Liver (tissue), 9 donors: ENCODE results near the gene PRRT3. TPM values are rescaled to one million over a fixed set of nuclear protein-coding genes. Genes with fewer than 3 reads are reported as not detected.

Experiments used
- DNase-seq: peaks from one replicate; pipeline ENCODE4 v3.0.0-alpha.2; 2017; ENCODE audit warnings: low spot score
- H3K27ac ChIP-seq, 2 donors: one replicate each; pipeline ENCODE4 v1.7.0; 2013; ENCODE audit warnings: inconsistent platforms in 2 of 2, low read length in 2 of 2, control low read depth in 1 of 2, low read depth in 1 of 2, mild to moderate bottlenecking in 1 of 2
- H3K27me3 ChIP-seq, 4 donors: one replicate each; pipeline versions ENCODE4 v1.6.1 to v1.7.0; 2013; ENCODE audit warnings: low read length in 3 of 4, inconsistent platforms in 1 of 4, mild to moderate bottlenecking in 1 of 4, moderate library complexity in 1 of 4; ENCODE audit not compliant: control insufficient read depth in 4 of 4, insufficient read depth in 4 of 4
- H3K36me3 ChIP-seq, 4 donors: one replicate each; pipeline versions ENCODE4 v1.6.1 to v1.7.0; 2013; ENCODE audit warnings: low read length in 3 of 4, mild to moderate bottlenecking in 3 of 4, low read depth in 1 of 4, moderate library complexity in 1 of 4; ENCODE audit not compliant: control insufficient read depth in 4 of 4, insufficient read depth in 3 of 4
- H3K4me1 ChIP-seq, 4 donors: one replicate each; pipeline versions ENCODE4 v1.6.1 to v1.7.0; 2013; ENCODE audit warnings: low read length in 3 of 4, mild to moderate bottlenecking in 3 of 4, moderate library complexity in 1 of 4; ENCODE audit not compliant: control insufficient read depth in 4 of 4, insufficient read depth in 4 of 4
- H3K4me3 ChIP-seq, 3 donors: one replicate each; pipeline versions ENCODE4 v1.6.1 to v1.7.0; 2013; ENCODE audit warnings: low read length in 3 of 3, control low read depth in 1 of 3, low read depth in 1 of 3, mild to moderate bottlenecking in 1 of 3
- H3K9ac ChIP-seq, 2 donors: one replicate each; pipeline ENCODE4 v1.7.0; 2013; ENCODE audit warnings: low read length in 2 of 2, mild to moderate bottlenecking in 2 of 2, moderate library complexity in 2 of 2, control low read depth in 1 of 2, low read depth in 1 of 2
- H3K9me3 ChIP-seq, 4 donors: one replicate each; pipeline versions ENCODE4 v1.6.1 to v1.7.0; 2013; ENCODE audit warnings: low read length in 3 of 4; ENCODE audit not compliant: control insufficient read depth in 4 of 4
- EGR1 ChIP-seq, 2 donors: IDR thresholded peaks; 2 replicates each; pipeline ENCODE4 v1.6.1; 2016 to 2018; ENCODE audit warnings: antibody characterized with exemption in 2 of 2, low read depth in 2 of 2
- FOXA1 ChIP-seq: IDR thresholded peaks from 2 replicates; pipeline ENCODE4 v1.6.1; 2016; ENCODE audit warnings: antibody characterized with exemption
- FOXA2 ChIP-seq: IDR thresholded peaks from 2 replicates; pipeline ENCODE4 v1.6.1; 2016; ENCODE audit warnings: antibody characterized with exemption
- GABPA ChIP-seq, 2 donors: IDR thresholded peaks in 1 of 2; conservative IDR thresholded peaks in 1 of 2; 2 replicates each; pipeline ENCODE4 v1.6.1; 2016; ENCODE audit warnings: antibody characterized with exemption in 2 of 2, mild to moderate bottlenecking in 1 of 2, moderate library complexity in 1 of 2
- HNF4A ChIP-seq, 2 donors: conservative IDR thresholded peaks; 2 replicates each; pipeline ENCODE4 v1.6.1; 2016; ENCODE audit warnings: antibody characterized with exemption in 2 of 2, mild to moderate bottlenecking in 2 of 2
- HNF4G ChIP-seq: IDR thresholded peaks from 2 replicates; pipeline ENCODE4 v1.6.1; 2016; ENCODE audit warnings: antibody characterized with exemption
- JUND ChIP-seq, 2 donors: IDR thresholded peaks; 2 replicates each; pipeline ENCODE4 v1.6.1; 2016; ENCODE audit warnings: antibody characterized with exemption in 2 of 2
- MAX ChIP-seq: IDR thresholded peaks from 2 replicates; pipeline ENCODE4 v1.6.1; 2016; ENCODE audit warnings: antibody characterized with exemption
- NR2F2 ChIP-seq: IDR thresholded peaks from 2 replicates; pipeline ENCODE4 v1.6.1; 2016; ENCODE audit warnings: antibody characterized with exemption
- RAD21 ChIP-seq, 2 donors: IDR thresholded peaks; 2 replicates each; pipeline ENCODE4 v1.6.1; 2016; ENCODE audit warnings: antibody characterized with exemption in 2 of 2, mild to moderate bottlenecking in 2 of 2
- RXRA ChIP-seq, 2 donors: IDR thresholded peaks; 2 replicates each; pipeline ENCODE4 v1.6.1; 2017 to 2018; ENCODE audit warnings: antibody characterized with exemption in 2 of 2, mild to moderate bottlenecking in 1 of 2
- SP1 ChIP-seq: IDR thresholded peaks from 2 replicates; pipeline ENCODE4 v1.6.1; 2018; ENCODE audit warnings: antibody characterized with exemption, mild to moderate bottlenecking
- TAF1 ChIP-seq: conservative IDR thresholded peaks from 2 replicates; pipeline ENCODE4 v1.6.1; 2016; ENCODE audit warnings: antibody characterized with exemption, mild to moderate bottlenecking
- YY1 ChIP-seq: IDR thresholded peaks from 2 replicates; pipeline ENCODE4 v1.6.1; 2016; ENCODE audit warnings: antibody characterized with exemption, mild to moderate bottlenecking
- WGBS: extraction: QIAGEN DNeasy Blood & Tissue Kit; methylation state at CpG from one replicate; pipeline ENCODE4 v1.1.7; 2013; 5-methylcytosine and 5-hydroxymethylcytosine counted together
- polyA plus RNA-seq, 2 donors: library from polyadenylated mRNA; stranded (reverse) in 1 of 2; unstranded in 1 of 2; fragments of 200-250 nt in 1 of 2; fragments of >200 nt in 1 of 2; fragmentation: Nextera tagmentation in 1 of 2; extraction: Ambion mirVana in 1 of 2; gene quantifications; one replicate each; pipeline versions ENCODE4 v1.2.1 to v1.2.3, GENCODE V29; 2013 to 2015
- total RNA-seq, 2 donors: library from RNA; depleted of rRNA; stranded (reverse); fragments of >200 nt; gene quantifications; one replicate each; pipeline ENCODE4 v1.2.3, GENCODE V29; 2014
- TF ChIP-seq, protein P1 (sequence below): IDR thresholded peaks from 2 replicates; pipeline ENCODE4 v1.6.1; 2016; ENCODE audit warnings: antibody characterized with exemption
- TF ChIP-seq, protein P2 (sequence below): fragments of 150-350 bp; IDR thresholded peaks from 2 replicates; pipeline ENCODE4 v1.5.1; 2017; ENCODE audit warnings: improper control_type of control experiment, low read depth, low read length; ENCODE audit not compliant: missing input control
- TF ChIP-seq, protein P3 (sequence below): IDR thresholded peaks from 2 replicates; pipeline ENCODE4 v1.6.1; 2016; ENCODE audit warnings: antibody characterized with exemption
- TF ChIP-seq, protein P4 (sequence below): IDR thresholded peaks from 2 replicates; pipeline ENCODE4 v1.6.1; 2016; ENCODE audit warnings: antibody characterized with exemption, mild to moderate bottlenecking
- donor health status: healthy.
- donor health status: healthy.
- donor health status: healthy.
- donor health status: healthy.
- donor health status: healthy.

PRRT3 gene
- total and polyA plus RNA-seq, 4 donors = 0.14 to 0.79 (median 0.24) TPM

- DNase-seq = no peak
- no peak overlapping the region for H3K9ac ChIP-seq
- no peaks in the 10 kb centered on the region for H3K9me3 ChIP-seq
- peaks cover 0 to 3% (median 0%) of the 10 kb centered on the region in 4 donors for H3K27me3 ChIP-seq
- WGBS = 92% methylated on average over 3 of the region's 3 CpGs
- H3K4me1 ChIP-seq = peaks cover 6 to 25% (median 18%) of the 10 kb centered on the region in 4 donors
- no peak overlapping the region for H3K4me3 ChIP-seq
- no peak overlapping the region for H3K27ac ChIP-seq
- TF ChIP-seq HNF4G (no peak), RAD21 (IDR thresholded peaks at IDR 0.05) (no peak), MAX (no peak), EGR1 (IDR thresholded peaks at IDR 0.05; ENCODE audit: low read depth in 2 of 2) (no peak), HNF4A (conservative IDR thresholded peaks at IDR 0.05) (no peak), GABPA (IDR thresholded peaks at IDR 0.05 in 1 of 2, conservative IDR thresholded peaks at IDR 0.05 in 1 of 2) (no peak), YY1 (no peak), NR2F2 (no peak), JUND (IDR thresholded peaks at IDR 0.05) (no peak), SP1 (no peak), TAF1 (no peak), FOXA1 (no peak), RXRA (IDR thresholded peaks at IDR 0.05) (no peak), FOXA2 (no peak)
- TF ChIP-seq, protein P1, sequence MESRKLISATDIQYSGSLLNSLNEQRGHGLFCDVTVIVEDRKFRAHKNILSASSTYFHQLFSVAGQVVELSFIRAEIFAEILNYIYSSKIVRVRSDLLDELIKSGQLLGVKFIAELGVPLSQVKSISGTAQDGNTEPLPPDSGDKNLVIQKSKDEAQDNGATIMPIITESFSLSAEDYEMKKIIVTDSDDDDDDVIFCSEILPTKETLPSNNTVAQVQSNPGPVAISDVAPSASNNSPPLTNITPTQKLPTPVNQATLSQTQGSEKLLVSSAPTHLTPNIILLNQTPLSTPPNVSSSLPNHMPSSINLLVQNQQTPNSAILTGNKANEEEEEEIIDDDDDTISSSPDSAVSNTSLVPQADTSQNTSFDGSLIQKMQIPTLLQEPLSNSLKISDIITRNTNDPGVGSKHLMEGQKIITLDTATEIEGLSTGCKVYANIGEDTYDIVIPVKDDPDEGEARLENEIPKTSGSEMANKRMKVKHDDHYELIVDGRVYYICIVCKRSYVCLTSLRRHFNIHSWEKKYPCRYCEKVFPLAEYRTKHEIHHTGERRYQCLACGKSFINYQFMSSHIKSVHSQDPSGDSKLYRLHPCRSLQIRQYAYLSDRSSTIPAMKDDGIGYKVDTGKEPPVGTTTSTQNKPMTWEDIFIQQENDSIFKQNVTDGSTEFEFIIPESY = no peak
- TF ChIP-seq, protein P2, sequence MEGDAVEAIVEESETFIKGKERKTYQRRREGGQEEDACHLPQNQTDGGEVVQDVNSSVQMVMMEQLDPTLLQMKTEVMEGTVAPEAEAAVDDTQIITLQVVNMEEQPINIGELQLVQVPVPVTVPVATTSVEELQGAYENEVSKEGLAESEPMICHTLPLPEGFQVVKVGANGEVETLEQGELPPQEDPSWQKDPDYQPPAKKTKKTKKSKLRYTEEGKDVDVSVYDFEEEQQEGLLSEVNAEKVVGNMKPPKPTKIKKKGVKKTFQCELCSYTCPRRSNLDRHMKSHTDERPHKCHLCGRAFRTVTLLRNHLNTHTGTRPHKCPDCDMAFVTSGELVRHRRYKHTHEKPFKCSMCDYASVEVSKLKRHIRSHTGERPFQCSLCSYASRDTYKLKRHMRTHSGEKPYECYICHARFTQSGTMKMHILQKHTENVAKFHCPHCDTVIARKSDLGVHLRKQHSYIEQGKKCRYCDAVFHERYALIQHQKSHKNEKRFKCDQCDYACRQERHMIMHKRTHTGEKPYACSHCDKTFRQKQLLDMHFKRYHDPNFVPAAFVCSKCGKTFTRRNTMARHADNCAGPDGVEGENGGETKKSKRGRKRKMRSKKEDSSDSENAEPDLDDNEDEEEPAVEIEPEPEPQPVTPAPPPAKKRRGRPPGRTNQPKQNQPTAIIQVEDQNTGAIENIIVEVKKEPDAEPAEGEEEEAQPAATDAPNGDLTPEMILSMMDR = no peak
- TF ChIP-seq, protein P3, sequence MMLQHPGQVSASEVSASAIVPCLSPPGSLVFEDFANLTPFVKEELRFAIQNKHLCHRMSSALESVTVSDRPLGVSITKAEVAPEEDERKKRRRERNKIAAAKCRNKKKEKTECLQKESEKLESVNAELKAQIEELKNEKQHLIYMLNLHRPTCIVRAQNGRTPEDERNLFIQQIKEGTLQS = no peak
- TF ChIP-seq, protein P4, sequence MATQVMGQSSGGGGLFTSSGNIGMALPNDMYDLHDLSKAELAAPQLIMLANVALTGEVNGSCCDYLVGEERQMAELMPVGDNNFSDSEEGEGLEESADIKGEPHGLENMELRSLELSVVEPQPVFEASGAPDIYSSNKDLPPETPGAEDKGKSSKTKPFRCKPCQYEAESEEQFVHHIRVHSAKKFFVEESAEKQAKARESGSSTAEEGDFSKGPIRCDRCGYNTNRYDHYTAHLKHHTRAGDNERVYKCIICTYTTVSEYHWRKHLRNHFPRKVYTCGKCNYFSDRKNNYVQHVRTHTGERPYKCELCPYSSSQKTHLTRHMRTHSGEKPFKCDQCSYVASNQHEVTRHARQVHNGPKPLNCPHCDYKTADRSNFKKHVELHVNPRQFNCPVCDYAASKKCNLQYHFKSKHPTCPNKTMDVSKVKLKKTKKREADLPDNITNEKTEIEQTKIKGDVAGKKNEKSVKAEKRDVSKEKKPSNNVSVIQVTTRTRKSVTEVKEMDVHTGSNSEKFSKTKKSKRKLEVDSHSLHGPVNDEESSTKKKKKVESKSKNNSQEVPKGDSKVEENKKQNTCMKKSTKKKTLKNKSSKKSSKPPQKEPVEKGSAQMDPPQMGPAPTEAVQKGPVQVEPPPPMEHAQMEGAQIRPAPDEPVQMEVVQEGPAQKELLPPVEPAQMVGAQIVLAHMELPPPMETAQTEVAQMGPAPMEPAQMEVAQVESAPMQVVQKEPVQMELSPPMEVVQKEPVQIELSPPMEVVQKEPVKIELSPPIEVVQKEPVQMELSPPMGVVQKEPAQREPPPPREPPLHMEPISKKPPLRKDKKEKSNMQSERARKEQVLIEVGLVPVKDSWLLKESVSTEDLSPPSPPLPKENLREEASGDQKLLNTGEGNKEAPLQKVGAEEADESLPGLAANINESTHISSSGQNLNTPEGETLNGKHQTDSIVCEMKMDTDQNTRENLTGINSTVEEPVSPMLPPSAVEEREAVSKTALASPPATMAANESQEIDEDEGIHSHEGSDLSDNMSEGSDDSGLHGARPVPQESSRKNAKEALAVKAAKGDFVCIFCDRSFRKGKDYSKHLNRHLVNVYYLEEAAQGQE = no peak
- peaks cover 0 to 6% (median 4%) of the 10 kb centered on the region in 4 donors for H3K36me3 ChIP-seq
These were observed 3.6 kb downstream of the PRRT3 start for GRCh38 chr3:9948586-9948985.
